Heart left ventricle (tissue), 16 donors: ENCODE results near the gene OLFM1. TPM values are rescaled to one million over a fixed set of nuclear protein-coding genes. Genes with fewer than 3 reads are reported as not detected.

Experiments
- ATAC-seq, 4 donors: fragments of 200-7000 bp; cut with Tn5 transposase; one replicate each; pipeline ENCODE4 v1.9.1; 2020 to 2022; ENCODE audit warnings: moderate library complexity in 4 of 4, mild to moderate bottlenecking in 3 of 4, moderate number of reproducible peaks in 1 of 4
- DNase-seq, 5 donors: peaks; one replicate each; pipeline ENCODE4 v3.0.0-alpha.2; 2020
- H3K27ac ChIP-seq, 12 donors: fragments of 200-600 bp; sonication (generic) in 4 of 12; one replicate each; pipeline versions ENCODE4 v1.5.0 to v1.8.0; 2016 to 2022; ENCODE audit warnings: mild to moderate bottlenecking in 2 of 12
- H3K27me3 ChIP-seq, 9 donors: fragments of 200-600 bp; sonication (generic) in 2 of 9; one replicate each; pipeline versions ENCODE4 v1.5.1 to v1.8.0; 2016 to 2022; ENCODE audit warnings: mild to moderate bottlenecking in 3 of 9
- H3K36me3 ChIP-seq, 9 donors: fragments of 200-600 bp; sonication (generic) in 2 of 9; one replicate each; pipeline versions ENCODE4 v1.5.0 to v1.8.0; 2018 to 2022; ENCODE audit warnings: mild to moderate bottlenecking in 2 of 9
- H3K4me1 ChIP-seq, 12 donors: fragments of 200-600 bp; sonication (generic) in 4 of 12; one replicate each; pipeline versions ENCODE4 v1.5.0 to v1.8.0; 2016 to 2022; ENCODE audit warnings: mild to moderate bottlenecking in 3 of 12
- H3K4me3 ChIP-seq, 12 donors: fragments of 200-600 bp; sonication (generic) in 4 of 12; one replicate each; pipeline versions ENCODE4 v1.5.0 to v1.8.0; 2017 to 2022; ENCODE audit warnings: mild to moderate bottlenecking in 9 of 12, moderate library complexity in 4 of 12
- H3K9me3 ChIP-seq, 12 donors: fragments of 200-600 bp; sonication (generic) in 4 of 12; one replicate each; pipeline versions ENCODE4 v1.5.0 to v1.8.0; 2016 to 2022; ENCODE audit warnings: mild to moderate bottlenecking in 1 of 12
- POLR2A ChIP-seq, 2 donors: fragments of 450-650 bp; IDR thresholded peaks; one replicate each; pipeline ENCODE4 v1.6.1; 2017; ENCODE audit warnings: antibody characterized with exemption in 2 of 2, mild to moderate bottlenecking in 2 of 2, moderate library complexity in 2 of 2
- WGBS, 4 donors: extraction: QIAGEN DNeasy Blood & Tissue Kit in 2 of 4; methylation state at CpG; one replicate each; pipeline versions ENCODE4 v1.1.5 to v1.1.7; 2013 to 2018; 5-methylcytosine and 5-hydroxymethylcytosine counted together
- intact Hi-C, 10 donors: fragments of 100-400 bp; cut with DNase I; formaldehyde crosslinking; loops; one replicate each; pipeline versions ENCODE4 v1.11.1 to v1.14.2; 2022
- polyA plus RNA-seq, 2 donors: library from polyadenylated mRNA; stranded (reverse); fragments of 200-250 nt; gene quantifications; one replicate each; pipeline ENCODE4 v1.2.3, GENCODE V29; 2013
- total RNA-seq, 9 donors: library from RNA; depleted of rRNA in 2 of 9; stranded (reverse); fragments of >200 nt in 2 of 9; fragmentation: NEBNext Ultra II Directional in 3 of 9; extraction: Animal tissue kit (Norgen Biotek cat#: 25700) in 3 of 9; gene quantifications; one replicate each; pipeline versions ENCODE4 v1.1.0 to v1.2.4, GENCODE V29; 2016 to 2023
- TF ChIP-seq, protein P1 (sequence below), 12 donors: fragments of 200-600 bp; sonication (generic) in 4 of 12; IDR thresholded peaks; one replicate each; pipeline versions ENCODE4 v1.5.0 to v1.8.0; 2018 to 2022; ENCODE audit warnings: antibody characterized with exemption in 12 of 12, mild to moderate bottlenecking in 5 of 12
- donor health status: ischemic (EF 13 %, LVEDD 7.1; RV severe dilation, severe dysfunction).
- donor health status: healthy with polysubstance abuse.
- donor health status: DM: no; HTN: yes; CAD: no.
- donor health status: DM: no; HTN: no; CAD: no.
- donor health status: ischemic (EF 25% LVEDD 6.9; RV normal size, moderate dysfunction).
- donor health status: ischemic (EF 25% LVEDD 5.7; RV mildly dilated, moderate dysfunction).
- donor health status: healthy.
- donor health status: DM: yes; HTN: yes; CAD: no.
- donor health status: ischemic (EF 35%, LVEDD 5.7; RV mildly dilated, moderate dysfunction).
- donor health status: nonischemic (EF 11% LVEDD 7.7; RV severe dilation, severe dysfunction).
- donor health status: DM: yes; HTN: yes; CAD: no.
- donor health status: PGD.
- donor health status: ischemic (EF 29% LVEDD 5.4; RV normal size, mild dysfunction).
- donor health status: nonischemic (EF 23%, LVEDD 6.1; RV moderate dilation, normal function).

OLFM1 gene
- total and polyA plus RNA-seq, 11 donors: 3.5 to 11.8 (median 8.1) TPM

DNA sequence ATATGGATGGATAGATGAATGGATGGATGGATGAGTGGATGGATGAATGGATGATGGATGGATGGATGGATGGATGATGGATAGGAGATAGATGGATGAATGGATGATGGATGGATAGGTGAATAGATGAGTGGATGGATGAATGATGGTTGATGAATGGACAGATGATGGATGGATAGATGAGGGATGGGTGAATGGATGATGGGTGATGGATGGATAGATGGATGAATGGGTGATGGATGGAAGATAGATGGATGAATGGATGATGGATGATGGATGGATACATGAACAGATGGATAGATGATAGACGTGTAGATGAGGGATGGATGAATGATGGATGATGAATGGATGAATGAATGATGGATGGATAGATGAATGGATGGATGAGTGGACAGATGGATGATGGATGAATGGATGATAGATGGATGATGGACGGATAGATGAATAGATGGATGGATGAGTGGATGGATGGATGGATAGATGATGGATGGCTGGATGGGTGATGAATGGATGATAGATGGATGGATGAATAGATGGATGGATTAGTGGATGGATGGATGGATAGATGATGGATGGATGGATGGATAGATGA lies 53.8 kb downstream of the OLFM1 start:
- H3K4me1 ChIP-seq: peaks cover 0 to 13% (median 0%) of the 10 kb centered on the region in 12 donors
- H3K4me3 ChIP-seq: no peak overlapping the region
- H3K27me3 ChIP-seq: peaks cover 0 to 32% (median 5%) of the 10 kb centered on the region in 9 donors
- DNase-seq (no peak), ATAC-seq (no peak)
- intact Hi-C loops: no loop called here
- TF ChIP-seq, protein P1, sequence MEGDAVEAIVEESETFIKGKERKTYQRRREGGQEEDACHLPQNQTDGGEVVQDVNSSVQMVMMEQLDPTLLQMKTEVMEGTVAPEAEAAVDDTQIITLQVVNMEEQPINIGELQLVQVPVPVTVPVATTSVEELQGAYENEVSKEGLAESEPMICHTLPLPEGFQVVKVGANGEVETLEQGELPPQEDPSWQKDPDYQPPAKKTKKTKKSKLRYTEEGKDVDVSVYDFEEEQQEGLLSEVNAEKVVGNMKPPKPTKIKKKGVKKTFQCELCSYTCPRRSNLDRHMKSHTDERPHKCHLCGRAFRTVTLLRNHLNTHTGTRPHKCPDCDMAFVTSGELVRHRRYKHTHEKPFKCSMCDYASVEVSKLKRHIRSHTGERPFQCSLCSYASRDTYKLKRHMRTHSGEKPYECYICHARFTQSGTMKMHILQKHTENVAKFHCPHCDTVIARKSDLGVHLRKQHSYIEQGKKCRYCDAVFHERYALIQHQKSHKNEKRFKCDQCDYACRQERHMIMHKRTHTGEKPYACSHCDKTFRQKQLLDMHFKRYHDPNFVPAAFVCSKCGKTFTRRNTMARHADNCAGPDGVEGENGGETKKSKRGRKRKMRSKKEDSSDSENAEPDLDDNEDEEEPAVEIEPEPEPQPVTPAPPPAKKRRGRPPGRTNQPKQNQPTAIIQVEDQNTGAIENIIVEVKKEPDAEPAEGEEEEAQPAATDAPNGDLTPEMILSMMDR (IDR thresholded peaks at IDR 0.05): no peak
- TF ChIP-seq POLR2A (IDR thresholded peaks at IDR 0.05): no peak
- H3K27ac ChIP-seq: no peak overlapping the region
- H3K36me3 ChIP-seq: no peaks in the 10 kb centered on the region
- no peaks in the 10 kb centered on the region for H3K9me3 ChIP-seq
- WGBS, 4 donors: 88 to 92% (median 90%) methylated on average over 2 of the region's 2 CpGs

DNA sequence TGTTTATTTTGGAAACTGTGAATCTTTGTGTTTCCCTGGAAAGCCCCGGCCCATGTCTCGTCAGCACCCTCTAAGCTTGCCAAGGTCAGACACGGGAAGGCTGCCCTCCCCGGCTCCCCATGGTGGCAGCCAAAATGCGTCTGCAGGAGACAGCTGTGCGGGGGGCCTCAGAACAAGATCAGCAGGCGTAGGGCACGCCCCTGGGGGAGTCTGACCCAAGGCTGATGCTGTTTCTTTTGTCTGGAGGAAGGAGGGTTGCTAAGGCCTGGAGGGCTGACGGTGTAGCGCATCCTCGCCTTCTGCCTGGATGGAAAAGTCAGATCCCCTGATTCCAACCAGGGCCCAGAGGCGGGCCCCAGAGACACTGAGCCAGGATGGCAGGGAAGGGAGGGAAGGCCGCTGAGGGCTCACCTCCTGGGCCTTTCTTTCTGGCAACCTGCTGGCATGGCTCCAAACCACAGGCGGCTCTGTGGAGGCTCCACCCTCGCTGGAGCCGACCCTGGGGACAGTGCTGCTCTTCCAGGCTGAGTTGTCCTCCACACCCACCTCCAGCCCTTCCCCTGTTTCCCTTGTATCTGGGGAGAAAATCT lies 57.2 kb downstream of the OLFM1 start:
- 18 to 40% (median 27%) methylated on average over 9 to 16 of the region's 16 CpGs for WGBS, 4 donors
- Histone ChIP-seq H3K27ac (no peak overlapping the region), H3K9me3 (no peaks in the 10 kb centered on the region), H3K27me3 (peaks cover 0 to 48% (median 14%) of the 10 kb centered on the region in 9 donors), H3K36me3 (no peaks in the 10 kb centered on the region), H3K4me3 (no peak overlapping the region), H3K4me1 (no peaks in the 10 kb centered on the region)
- DNase-seq: peak in 1 of 5 donors; percentile 48
- intact Hi-C loops: no loop called here
- TF ChIP-seq, protein P1 (IDR thresholded peaks at IDR 0.05): no peak
- TF ChIP-seq POLR2A (IDR thresholded peaks at IDR 0.05): no peak
- ATAC-seq: peak in 1 of 4 donors; percentile 20

DNA sequence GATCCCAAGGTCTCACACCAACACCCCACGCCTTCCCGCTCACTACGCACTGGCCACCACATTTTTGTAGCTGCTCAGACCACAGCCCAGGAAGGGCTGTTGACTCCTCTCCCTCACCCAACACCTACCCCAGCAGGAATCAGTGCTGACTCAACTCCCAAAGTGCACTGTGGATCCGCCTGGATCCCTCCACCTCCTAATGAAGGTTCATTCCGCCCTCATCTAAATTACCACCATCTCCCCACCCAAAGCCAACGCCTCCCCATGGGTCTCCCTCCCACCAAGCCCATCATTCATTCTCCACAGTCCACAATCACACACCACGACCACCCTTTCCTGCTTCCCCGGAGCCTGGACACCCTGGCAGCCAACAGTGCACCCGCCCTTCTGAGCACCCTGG lies 57.8 kb downstream of the OLFM1 start:
- no peak overlapping the region for H3K27ac ChIP-seq
- intact Hi-C loops: no loop called here
- no peaks in the 10 kb centered on the region for H3K4me1 ChIP-seq
- peak in 1 of 5 donors; percentile 14 for DNase-seq
- 82 to 90% (median 86%) methylated on average over 9 of the region's 9 CpGs for WGBS, 4 donors
- no peak overlapping the region for H3K4me3 ChIP-seq
- no peak for TF ChIP-seq POLR2A (IDR thresholded peaks at IDR 0.05)
- TF ChIP-seq, protein P1 (IDR thresholded peaks at IDR 0.05): no peak
- H3K27me3 ChIP-seq: peaks cover 0 to 43% (median 14%) of the 10 kb centered on the region in 9 donors
- no peaks in the 10 kb centered on the region for H3K36me3 ChIP-seq
- no peak for ATAC-seq
- H3K9me3 ChIP-seq: peaks cover 0 to 3% (median 0%) of the 10 kb centered on the region in 12 donors

DNA sequence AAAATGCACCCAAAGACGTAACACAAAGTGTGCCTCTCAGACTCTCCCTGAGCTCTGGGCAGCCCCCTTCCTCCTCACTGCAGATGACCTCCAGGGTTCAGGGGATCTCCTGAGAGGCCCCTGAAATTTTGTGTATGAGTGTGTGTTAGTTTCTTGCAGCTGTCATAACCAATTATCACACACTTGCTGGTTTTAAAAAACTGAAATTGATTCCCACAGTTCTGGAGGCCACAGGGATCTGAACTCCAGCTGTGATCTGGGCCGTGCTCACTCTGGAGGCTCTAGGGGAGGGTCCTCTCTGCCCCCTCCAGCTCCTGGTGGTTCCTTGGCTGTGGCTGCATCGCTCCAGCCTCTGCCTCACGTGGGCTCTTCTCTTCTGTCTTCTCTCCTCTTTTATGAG lies 58.8 kb downstream of the OLFM1 start:
- Histone ChIP-seq H3K4me3 (no peak overlapping the region), H3K27ac (no peak overlapping the region), H3K36me3 (no peaks in the 10 kb centered on the region), H3K9me3 (peaks cover 0 to 4% (median 0%) of the 10 kb centered on the region in 12 donors), H3K4me1 (no peaks in the 10 kb centered on the region), H3K27me3 (peaks cover 0 to 43% (median 12%) of the 10 kb centered on the region in 9 donors)
- TF ChIP-seq POLR2A (IDR thresholded peaks at IDR 0.05): no peak
- ATAC-seq: no peak
- intact Hi-C loops: no loop called here
- WGBS, 4 donors: 50 to 67% (median 65%) methylated on average over 4 of the region's 4 CpGs
- no peak for DNase-seq
